GM18519 (cell line): ENCODE measurements around the gene PIGM.

Source experiments
- ATAC-seq: cut with Tn5 transposase; IDR thresholded peaks from one replicate; pipeline ENCODE4 v1.9.1; 2021; ENCODE audit warnings: mild to moderate bottlenecking, moderate library complexity; ENCODE audit not compliant: unreplicated experiment, low FRiP score

Gene PIGM

DNA sequence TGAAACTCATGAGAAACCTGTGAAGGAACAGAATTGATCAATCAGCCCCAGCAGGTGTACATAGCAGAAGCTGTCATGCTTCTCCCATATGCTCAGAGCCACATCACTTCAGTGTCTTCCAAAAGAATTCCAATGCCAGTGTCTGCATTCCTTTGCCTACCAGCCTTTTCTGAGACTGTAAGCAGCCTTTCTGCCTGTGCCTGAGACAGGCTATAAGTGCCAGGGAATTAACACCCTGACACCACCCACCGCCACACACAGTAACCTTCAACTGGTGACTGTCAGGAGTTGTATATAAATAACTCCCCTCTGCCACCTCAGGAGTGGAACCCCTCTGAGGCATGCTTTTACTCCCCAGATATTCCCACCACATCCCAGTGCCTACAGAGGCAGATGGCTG is 39.6 kb downstream of the PIGM start:
- ATAC-seq = no peak

DNA sequence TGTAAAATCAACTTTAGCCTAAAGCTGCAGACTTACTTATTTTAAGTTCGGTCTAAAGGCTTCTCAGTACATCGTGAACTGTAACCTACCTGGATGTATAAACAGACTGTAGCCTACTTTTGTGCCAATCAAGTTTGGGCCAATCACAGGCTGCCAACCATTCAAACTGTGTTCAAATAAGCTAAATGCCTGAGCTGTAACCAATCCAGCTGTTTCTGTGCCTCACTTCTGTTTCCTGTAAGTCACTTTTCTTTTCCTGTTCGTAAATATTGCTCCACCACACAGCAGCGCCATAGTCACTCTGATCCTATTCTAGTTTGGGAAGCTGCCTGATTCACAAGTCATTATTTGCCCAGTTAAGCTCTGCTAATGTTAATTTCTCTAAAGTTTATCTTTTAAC is 40.3 kb downstream of the PIGM start:
- no peak for ATAC-seq

DNA sequence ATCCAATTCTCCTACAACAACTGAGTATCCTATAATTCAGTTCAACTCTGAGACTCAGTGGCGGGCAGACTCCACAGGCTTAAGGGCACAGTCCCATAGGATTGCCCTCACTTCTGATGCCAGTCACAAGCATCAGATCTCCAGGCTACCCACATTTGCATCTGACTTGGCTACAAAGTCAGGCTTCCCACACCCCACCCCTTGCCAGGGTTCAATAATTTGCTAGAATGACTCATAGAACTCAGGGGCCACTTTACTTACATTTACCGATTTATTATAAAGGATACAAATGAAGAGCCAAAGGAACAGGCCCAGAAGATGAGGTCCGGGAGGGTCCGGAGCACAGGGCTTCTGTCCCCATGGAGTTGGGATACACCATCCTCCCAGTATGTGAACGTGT is 41.8 kb downstream of the PIGM start:
- no peak for ATAC-seq

DNA sequence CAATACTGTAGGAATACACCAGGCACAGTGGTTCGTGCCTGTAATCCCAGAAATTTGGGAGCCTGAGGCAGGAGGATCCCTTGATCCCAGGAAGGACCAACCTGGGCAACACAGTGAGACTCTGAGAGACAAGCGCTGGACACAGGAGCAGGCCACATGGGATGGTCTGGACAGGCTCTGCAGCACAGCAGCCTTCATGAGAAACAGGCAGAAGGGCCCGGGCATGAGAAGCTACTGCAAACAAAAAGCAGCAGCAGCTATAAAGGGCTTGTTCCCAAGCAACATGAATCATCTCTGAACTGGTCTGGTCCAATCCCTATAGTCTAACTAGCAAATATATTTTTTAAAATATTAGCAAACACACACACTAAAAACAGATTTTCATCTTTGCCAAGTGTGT is 42.2 kb downstream of the PIGM start:
- ATAC-seq = no peak

DNA sequence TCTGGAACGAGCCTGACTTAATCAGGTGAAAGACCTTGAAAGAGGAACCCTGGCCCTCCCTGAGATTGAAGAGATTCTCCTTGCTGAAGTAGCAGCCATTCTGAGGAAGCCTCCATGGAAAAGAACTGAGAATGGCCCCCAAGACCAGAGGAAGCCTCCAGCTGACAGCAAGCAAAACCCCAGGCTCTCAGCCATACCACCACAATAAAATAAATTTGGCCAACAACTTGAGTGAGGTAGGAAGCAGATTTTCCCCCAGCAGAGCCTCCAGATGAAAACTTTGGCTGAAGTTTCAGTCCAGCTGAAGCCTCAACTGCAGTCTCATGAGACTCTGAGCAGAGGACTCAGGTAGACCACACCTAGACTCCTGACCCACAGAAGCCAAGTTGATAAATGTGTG is 43.8 kb downstream of the PIGM start:
- ATAC-seq = no peak

DNA sequence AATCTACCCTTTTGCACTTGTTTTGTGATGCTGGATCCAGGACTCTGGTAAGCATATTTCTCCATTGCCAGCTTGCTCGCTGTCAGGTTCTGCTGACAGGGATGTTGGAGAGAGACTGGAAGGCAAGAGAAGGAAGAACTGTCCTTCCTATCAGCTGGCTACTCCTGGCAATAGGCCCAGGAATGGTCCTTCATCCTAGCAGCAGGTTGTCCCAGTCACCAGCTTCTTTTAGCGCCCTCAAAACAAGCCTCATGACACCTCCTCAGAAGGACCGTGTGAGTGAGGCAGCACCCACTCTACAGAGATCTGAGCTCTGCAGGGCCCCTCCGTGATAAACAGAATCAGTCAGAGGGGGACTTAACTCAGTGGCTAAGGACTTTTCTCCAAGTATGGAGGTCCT is 44.6 kb downstream of the PIGM start:
- no peak for ATAC-seq

DNA sequence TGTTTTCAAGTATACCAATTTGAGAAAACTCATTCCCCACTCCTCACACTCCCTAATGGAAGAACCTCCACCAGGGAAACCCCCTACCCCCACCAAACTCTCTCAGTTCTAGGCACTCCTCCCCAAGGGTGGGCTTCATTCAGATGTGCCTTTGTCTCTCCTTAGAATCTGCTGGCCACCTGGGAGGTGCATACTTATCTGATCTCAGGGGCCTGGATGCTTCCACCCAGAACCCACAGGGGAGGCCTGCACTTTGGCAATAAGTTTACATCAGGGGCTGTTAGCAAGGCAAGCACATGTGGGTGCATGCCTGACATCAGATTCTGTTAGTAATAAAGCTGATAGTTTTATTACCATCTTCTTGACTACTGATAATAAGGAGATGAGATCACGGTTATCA is 45.3 kb downstream of the PIGM start:
- no peak for ATAC-seq

DNA sequence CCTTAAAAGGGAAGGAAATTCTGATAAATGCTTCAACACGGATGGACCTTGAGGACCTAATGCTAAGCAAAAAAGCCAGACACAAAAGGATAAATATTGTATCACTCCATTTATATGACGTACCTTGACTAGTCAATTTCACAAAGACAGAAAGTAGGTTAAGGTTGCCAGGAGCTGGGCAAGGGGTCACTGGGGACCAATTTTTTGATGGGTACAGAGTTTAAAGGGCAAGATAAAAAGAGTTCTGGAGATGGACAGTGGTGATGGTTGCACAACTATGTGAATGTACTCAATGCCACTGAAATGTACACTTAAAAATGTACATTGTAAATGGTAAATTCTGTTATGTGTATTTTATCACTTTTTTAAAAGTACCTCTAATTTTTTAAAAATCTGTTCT is 45.7 kb downstream of the PIGM start:
- ATAC-seq = no peak

DNA sequence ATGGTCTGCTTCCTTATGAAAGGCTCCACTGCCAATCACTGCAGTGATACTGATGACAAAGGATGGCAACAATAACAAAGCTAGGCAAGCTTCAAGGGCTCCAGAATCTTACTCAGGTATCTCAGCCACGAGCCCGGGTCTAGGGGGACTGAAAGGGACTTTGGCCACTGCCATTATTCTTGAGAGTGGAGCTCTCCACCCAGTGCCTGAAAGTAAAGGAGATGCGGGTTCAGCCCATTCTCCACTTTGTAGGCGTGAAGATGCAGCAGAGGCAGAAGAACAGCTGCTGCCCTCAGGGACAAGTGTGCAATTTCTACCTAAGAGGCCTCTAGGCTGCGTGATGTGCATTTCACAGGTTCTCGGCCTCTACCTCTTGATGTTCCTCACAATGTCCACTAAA is 46.3 kb downstream of the PIGM start:
- ATAC-seq = no peak

DNA sequence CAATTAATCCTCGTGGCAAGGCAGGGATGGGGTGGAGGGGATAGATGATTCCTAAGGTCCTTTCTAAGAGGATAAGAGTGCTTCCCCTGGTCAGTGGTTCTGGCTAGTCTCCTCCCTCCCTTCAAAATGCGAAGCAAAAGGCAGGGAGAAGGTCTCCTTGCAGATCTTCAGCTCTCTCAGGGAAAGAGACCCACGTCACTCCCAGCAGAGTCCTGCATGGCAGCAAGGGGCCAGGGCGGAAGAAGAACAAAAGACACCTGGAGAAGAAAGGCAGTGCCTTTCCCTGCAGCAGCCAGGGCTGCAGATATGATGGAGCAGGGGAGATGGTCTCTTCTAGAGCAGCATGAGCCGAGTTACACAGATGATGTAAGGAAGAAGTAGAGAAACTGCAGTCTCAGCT is 48.1 kb downstream of the PIGM start:
- ATAC-seq = no peak

DNA sequence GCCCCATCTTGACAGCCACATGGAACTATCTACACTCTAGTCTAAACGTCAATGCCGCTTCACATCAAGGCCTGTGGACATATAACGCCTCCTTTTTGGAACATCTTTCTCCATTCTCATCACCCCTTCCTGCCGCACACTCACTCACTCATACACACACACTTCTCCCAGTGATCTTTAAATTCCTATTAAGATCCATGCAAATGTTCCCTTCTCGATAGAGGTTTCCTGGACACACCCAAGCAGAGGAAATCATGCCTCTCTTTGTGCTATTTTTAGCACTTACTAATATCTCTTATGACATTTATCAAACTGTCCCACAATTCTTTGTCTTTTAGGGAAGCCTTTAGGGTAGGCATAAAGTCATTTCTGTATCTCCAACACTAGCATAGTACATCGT is 49.5 kb downstream of the PIGM start:
- no peak for ATAC-seq

DNA sequence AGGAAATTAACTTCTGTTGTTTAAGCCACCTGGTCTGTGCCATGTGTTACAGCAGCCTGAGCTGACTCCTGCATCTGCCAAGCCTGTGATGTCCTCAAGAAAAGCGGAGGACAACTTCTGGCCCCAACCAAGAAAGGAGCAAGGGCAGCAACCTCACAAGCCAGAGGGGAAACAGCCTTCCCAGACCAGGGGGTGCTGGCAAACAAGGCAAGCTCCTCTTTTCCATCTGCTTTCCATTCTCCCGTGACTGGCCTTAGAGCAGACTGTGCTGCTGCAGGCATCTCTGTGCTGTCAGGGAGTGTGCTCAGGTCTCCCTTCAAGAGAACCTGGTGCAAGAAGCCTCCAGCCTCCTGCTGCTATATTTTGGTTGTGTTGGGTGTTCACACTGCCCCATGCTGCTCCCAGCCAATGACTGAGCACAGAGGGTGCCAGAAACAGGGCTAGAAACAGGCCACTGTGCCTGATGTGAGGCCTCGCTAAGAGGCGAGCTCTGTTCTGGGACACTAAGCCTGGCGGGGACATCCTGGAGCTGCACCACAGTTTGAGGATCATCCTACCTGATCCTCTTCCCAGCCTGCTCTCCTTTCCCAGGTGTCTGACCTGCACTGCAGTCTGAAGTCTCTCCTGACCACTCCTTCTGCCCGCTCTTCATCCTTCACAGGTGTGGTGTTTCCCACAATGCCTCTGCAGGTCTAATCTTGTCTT is 50.3 kb downstream of the PIGM start:
- ATAC-seq = no peak

DNA sequence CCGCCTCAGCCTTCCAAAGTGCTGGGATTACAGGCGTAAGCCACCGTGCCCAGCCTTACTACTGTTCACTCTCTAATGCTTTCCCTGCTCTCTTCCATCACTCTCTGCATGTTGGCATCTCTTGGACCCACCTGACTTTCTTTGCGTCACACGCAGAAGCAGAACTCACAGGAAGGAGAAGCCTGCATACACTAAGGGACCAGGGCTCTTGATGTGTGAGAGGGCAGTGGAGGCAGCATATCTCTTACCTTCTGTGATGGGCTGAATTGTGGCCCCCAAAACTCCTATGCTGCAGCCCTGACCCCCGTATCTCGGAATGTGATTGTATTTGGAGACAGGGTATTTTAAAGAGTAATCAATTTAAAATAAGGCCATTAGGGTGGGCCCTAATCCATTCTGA is 51.0 kb downstream of the PIGM start:
- ATAC-seq = no peak

DNA sequence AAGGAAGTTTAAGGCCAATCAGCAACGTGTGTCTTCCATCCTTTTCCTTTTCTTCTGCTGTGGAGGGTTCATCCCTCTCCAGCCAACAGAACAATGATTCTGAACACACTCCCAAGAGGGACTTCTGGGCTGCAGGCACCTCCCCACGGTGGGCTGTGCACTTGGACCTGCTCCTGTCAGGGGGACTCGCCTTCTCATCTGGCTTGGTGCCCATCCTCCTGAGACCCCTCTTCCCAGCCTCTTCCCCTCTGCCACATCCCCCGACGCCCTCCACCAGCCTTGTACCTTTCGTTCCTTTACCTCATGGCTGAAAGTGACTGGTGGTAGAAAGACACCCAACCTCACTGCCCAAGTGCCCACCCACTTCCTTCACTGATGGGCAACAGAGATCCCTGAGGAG is 51.7 kb downstream of the PIGM start:
- no peak for ATAC-seq

DNA sequence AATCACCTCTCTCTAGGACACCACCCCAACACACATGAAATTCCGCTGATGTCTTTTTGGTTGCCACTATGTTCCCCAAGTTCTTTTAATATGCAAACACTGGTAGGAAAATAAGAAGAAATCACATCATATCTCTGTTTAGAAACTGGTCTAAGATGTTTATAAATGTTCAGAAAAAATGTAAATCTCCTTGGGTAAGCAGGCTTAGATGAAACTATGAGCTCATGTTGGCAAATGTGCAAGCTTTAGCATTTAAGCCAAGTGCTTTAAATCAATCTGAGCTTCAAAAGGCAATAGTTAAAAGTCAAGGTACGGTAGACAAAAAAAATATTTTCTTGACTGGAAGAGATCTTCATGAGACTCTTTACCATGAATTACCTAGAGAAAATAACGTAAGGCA is 52.5 kb downstream of the PIGM start:
- no peak for ATAC-seq

DNA sequence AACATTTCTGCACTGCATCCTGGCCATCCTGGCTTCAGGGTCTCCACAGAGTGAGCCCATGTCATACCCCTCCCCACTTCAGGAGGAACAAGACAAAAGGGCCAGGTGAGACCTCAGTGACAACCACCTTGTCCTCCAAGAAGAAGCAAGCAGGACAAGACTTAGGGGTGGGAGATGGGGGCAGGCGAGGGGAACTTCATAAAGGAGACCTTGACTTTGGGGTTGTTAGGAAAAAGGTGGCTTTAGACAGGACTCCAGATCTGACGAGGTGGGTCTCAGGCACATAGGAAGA is 53.7 kb downstream of the PIGM start:
- no peak for ATAC-seq

DNA sequence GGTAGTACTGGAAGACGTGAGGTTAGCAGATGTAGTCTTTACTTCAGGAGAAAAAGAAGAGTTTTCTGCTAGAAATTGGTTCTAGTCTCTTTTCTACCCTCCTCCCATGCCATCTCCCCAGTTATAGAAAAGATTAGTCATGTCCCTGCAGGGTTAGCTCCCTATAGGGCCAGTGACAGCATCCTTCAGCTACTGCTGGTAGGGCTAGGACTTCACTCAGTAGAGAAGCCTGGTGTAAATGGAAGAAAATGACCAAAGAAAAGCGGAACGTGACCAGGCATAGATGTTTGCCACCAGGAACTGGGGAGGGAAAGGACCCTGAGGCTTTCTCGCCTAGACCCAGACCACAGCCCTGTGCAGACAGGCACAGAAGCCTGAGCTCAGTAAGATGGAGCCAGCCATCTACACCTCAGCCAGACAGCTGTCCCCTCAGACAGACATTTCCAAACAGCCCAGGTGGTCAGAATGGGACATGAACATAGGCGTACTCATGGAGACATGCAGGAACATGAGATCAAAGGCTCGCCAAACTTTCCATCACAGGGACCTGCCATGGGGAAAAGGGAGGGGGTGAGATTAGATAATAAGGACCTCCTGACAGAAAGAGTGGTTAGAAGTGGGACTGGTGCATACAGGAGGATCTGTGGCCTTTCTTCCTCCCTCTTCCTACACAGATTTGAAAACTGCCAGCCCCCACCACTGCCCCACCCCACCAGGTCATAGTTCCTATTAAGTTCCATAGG is 54.3 kb downstream of the PIGM start:
- no peak for ATAC-seq
